Cerebellar nuclear complex (tissue), 1 donor: ENCODE data around the gene MYOM1.
"Not testable (repeated sequence)": the region's sequence is repeated elsewhere in the genome, so short reads cannot be mapped to it uniquely, and the experiment has no call there.

ENCODE experiments used
- DNase-seq, 2 experiments: peaks; one replicate each; lab custom pipeline; 2025; lab: John Stamatoyannopoulos, UW

MYOM1 gene

GRCh38 chr18:3028115-3028514, 191.7 kb downstream of the MYOM1 start:
- not testable (repeated sequence) for DNase-seq

GRCh38 chr18:3027370-3027891, 192.3 kb downstream of the MYOM1 start:
- no peak for DNase-seq

DNA sequence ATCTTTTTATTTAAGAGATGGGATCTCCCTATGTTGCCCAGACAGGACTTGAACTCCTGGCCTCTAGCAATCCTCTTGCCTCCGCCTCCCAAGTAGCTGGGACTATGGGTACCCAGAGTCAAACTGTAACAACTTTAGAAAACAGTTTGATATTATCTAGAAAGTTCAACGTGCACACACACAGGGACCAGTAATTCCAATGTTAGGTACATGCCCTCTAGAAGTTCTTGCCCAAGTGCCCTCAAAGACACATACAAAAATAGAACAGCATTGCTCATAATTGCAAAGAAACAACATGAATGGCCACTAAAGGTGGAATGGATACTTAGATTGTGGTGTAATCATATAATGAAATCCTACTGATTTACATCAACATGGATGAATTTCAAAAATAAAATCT, 194.2 kb downstream of the MYOM1 start:
- no peak for DNase-seq

GRCh38 chr18:3023603-3024002, 196.2 kb downstream of the MYOM1 start:
- not testable (repeated sequence) for DNase-seq
